HL-60 (cell line): ENCODE data around the gene TLCD4.

Source experiments
- DNase-seq, 2 experiments: peaks; one replicate each; pipeline ENCODE4 v3.0.0-alpha.2; 2010 to 2020; ENCODE audit warnings: low read depth in 1 of 2, low spot score in 1 of 2
- H3K27ac ChIP-seq: fragments of 250-450 bp; sonication (Bioruptor Pico); replicated peaks from 2 replicates; pipeline ENCODE4 v1.5.1; 2020; ENCODE audit warnings: mild to moderate bottlenecking, moderate library complexity
- H3K27me3 ChIP-seq: fragments of 250-450 bp; sonication (Bioruptor Pico); 2 replicates; pipeline ENCODE4 v1.5.1; 2021; ENCODE audit warnings: mild to moderate bottlenecking, moderate library complexity; ENCODE audit not compliant: insufficient read depth, poor library complexity, severe bottlenecking
- H3K4me3 ChIP-seq: replicated peaks from 2 replicates; pipeline ENCODE4 v1.5.1; 2011; ENCODE audit warnings: mild to moderate bottlenecking, control low read depth, low read length; ENCODE audit not compliant: insufficient read depth
- CTCF ChIP-seq: IDR thresholded peaks from one replicate; pipeline ENCODE4 v1.5.1; 2011; ENCODE audit warnings: low read length, control low read depth, inconsistent platforms; ENCODE audit not compliant: insufficient read depth
- GABPA ChIP-seq: IDR thresholded peaks from 2 replicates; pipeline ENCODE4 v1.6.1; 2012; ENCODE audit warnings: low read depth
- POLR2AphosphoS5 ChIP-seq: IDR thresholded peaks from 2 replicates; pipeline ENCODE4 v1.6.1; 2012; ENCODE audit warnings: low read depth
- SPI1 ChIP-seq: IDR thresholded peaks from 2 replicates; pipeline ENCODE4 v1.6.1; 2012; ENCODE audit warnings: low read depth, mild to moderate bottlenecking, borderline replicate concordance
- TF ChIP-seq, protein P1 (sequence below): IDR thresholded peaks from 2 replicates; pipeline ENCODE4 v1.6.1; 2012; ENCODE audit warnings: low read depth; ENCODE audit not compliant: insufficient replicate concordance

The TLCD4 gene

GRCh38 chr1:95097426-95097825, 19.7 kb upstream of the TLCD4 start:
- TF ChIP-seq CTCF (no peak), SPI1 (no peak), POLR2AphosphoS5 (no peak), GABPA (no peak)
- TF ChIP-seq, protein P1, sequence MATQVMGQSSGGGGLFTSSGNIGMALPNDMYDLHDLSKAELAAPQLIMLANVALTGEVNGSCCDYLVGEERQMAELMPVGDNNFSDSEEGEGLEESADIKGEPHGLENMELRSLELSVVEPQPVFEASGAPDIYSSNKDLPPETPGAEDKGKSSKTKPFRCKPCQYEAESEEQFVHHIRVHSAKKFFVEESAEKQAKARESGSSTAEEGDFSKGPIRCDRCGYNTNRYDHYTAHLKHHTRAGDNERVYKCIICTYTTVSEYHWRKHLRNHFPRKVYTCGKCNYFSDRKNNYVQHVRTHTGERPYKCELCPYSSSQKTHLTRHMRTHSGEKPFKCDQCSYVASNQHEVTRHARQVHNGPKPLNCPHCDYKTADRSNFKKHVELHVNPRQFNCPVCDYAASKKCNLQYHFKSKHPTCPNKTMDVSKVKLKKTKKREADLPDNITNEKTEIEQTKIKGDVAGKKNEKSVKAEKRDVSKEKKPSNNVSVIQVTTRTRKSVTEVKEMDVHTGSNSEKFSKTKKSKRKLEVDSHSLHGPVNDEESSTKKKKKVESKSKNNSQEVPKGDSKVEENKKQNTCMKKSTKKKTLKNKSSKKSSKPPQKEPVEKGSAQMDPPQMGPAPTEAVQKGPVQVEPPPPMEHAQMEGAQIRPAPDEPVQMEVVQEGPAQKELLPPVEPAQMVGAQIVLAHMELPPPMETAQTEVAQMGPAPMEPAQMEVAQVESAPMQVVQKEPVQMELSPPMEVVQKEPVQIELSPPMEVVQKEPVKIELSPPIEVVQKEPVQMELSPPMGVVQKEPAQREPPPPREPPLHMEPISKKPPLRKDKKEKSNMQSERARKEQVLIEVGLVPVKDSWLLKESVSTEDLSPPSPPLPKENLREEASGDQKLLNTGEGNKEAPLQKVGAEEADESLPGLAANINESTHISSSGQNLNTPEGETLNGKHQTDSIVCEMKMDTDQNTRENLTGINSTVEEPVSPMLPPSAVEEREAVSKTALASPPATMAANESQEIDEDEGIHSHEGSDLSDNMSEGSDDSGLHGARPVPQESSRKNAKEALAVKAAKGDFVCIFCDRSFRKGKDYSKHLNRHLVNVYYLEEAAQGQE = no peak
- H3K27me3 ChIP-seq = no peaks in the 10 kb centered on the region
- DNase-seq = no peak
- peak overlapping the region; percentile 33 for H3K27ac ChIP-seq
- no peak overlapping the region for H3K4me3 ChIP-seq

DNA sequence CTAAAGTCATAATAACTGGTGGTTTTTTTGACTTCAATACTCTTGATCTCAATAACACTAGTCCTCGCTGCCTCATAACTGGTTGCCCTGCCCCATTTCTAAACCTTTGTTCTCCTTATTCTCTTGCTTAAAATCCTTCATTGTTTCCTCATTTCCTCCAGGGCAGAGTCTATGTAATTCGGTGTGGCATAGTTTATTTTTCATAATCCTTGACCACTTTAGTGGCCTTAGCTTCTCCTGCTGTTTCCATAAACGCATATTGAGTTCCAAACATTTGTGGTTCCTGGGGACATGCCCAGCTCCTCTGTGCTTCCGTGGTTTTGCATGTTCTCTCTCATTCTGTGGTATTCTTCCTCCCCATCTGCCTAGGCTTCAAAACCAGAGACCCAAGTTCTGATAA, 19.0 kb upstream of the TLCD4 start:
- Histone ChIP-seq H3K27me3 (no peaks in the 10 kb centered on the region), H3K27ac (peak overlapping the region; percentile 37), H3K4me3 (no peak overlapping the region)
- TF ChIP-seq POLR2AphosphoS5 (no peak), CTCF (no peak), GABPA (no peak), SPI1 (no peak)
- TF ChIP-seq, protein P1 = no peak
- DNase-seq = peak; percentile 37 to 64

DNA sequence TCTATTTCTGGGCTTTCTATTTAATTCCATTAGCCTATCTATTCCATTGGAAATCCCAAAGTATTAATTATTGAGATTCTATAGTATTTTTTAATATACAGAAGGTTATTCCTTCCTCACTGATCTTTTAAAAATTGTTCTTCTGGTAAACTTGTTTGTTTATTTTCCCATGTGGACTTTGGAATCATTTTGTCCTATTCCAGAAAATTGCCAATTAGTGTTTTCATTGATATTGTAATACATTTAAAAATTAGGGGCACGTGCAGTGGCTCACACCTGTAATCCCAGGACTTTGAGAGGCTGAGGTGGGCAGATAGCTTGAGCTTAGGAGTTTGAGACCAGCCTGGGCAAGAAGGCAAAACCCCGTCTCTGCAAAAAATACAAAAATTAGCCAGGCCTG, 8.4 kb upstream of the TLCD4 start:
- TF ChIP-seq, protein P1 = no peak
- TF ChIP-seq POLR2AphosphoS5 (no peak), SPI1 (no peak), GABPA (no peak), CTCF (no peak)
- no peaks in the 10 kb centered on the region for H3K27me3 ChIP-seq
- H3K4me3 ChIP-seq = no peak overlapping the region
- no peak overlapping the region for H3K27ac ChIP-seq
- DNase-seq = no peak
